ENCODE measurements around the gene PLCG2.
"Not testable (repeated sequence)": the region's sequence is repeated elsewhere in the genome, so short reads cannot be mapped to it uniquely, and the experiment has no call there.

The PLCG2 gene

DNA sequence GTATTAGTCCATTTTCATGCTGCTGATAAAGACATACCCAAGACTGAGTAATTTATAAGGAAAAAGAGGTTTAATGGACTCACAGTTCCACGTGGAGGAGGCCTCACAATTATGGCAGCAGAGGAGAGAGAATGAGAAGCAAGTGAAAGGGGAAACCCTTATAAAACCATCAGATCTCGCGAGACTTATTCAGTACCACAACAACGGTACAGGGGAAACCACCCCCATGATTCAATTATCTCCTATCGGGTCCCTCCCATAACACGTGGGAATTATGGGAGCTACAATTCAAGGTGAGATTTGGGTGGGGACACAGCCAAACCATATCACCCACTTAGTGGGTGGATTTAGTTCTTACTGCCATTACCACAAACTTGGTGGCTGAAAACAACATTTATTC lies 155.6 kb downstream of the PLCG2 start:
- DNase-seq (ENCODE audit: low read depth in 1 of 2, low spot score in 1 of 2), result not testable (repeated sequence)

DNA sequence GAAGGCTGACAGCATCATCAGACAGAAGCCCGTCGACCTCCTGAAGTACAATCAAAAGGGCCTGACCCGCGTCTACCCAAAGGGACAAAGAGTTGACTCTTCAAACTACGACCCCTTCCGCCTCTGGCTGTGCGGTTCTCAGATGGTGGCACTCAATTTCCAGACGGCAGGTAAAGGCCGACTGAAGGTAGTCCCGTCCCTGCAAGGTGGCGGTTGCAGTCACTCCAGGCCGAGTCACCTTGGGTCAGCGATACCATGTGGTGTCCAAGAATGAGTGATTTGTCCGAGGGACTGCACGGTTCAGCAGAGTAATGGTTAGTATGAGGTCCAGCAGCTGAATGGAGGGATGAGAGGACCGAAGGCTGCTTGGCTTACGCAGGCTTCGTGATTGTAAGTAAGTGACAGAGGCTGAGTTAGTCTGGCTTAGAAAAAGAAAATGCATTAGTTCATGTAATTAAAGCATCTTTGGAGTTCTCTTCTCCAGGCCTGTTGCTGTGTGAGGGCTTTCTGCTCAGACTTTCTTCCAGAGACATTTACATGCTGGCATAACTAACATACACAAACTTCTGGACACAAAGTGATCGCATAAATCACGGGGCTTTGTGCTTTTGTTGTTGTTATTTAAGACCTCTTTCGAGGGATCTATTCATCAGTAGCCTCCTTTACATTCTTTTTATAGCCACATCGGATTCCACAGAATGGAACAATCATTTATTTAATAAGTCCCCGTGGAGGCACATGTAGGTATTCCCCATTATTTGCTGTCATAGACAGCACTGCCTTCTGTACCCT lies 157.3 kb downstream of the PLCG2 start:
- DNase-seq (ENCODE audit: low read depth in 1 of 2, low spot score in 1 of 2), result no peak

DNA sequence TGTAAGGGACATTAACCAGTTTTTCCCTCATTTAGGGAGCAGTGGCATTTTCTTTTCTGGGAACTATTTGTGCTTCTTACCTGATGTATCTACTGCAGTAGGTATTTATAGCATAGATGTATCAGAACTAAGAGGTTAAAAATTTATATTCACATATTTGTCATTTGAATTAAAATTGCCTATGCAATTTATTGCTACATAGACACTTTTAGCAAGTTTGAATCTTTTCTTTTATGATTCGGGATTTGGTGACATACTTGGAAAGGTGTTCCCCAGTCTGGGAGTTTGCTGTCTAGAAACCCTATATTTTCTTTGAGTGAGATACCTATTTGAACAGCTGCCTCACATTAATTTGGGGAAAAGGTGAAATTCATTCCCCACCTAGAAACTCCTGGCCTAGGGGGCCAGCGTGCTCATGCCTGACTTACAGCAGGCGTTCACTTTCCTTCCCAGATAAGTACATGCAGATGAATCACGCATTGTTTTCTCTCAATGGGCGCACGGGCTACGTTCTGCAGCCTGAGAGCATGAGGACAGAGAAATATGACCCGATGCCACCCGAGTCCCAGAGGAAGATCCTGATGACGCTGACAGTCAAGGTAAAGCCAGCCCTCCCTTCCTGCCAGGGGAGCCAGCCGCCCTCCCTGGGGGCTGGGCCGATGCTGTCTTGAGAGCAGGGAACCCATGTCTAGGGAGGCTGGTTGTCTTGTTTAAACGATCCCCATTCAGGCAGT lies 158.4 kb downstream of the PLCG2 start:
- DNase-seq (ENCODE audit: low read depth in 1 of 2, low spot score in 1 of 2), result no peak

DNA sequence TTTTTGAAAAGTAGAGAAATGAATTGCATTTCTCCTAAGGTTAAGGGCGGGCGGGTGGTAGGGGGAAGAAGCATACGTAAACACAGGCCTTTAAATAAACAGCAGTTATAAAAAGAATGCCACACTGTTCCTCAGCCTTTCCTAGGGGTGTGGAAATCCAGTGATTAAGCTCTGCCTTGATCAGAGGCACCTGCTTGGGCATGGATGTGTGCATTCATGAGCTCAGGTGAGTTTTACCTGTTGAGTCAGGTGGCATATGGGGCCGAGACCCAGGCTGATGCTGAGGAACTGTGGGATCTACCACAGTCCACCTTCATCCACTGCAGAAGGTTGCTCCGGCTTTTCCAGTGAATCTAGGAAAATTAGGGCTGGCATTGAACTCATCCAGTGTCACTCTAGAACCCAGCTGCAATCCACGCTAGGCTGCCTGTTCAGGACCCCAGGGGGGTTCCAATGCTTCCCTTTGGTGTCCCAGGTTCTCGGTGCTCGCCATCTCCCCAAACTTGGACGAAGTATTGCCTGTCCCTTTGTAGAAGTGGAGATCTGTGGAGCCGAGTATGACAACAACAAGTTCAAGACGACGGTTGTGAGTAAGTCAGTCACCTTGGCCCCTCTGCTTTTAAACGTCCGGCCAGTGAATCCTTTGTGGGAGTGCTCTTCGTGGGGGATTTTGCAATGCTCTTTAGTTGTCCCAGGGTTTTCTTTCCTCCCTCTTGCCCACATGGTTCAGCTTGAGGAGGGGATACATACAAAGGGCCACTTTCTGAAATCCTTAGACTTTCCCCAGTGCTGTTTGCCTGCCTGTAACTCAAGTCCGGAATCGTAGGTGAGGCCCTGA lies 159.5 kb downstream of the PLCG2 start:
- DNase-seq (ENCODE audit: low read depth in 1 of 2, low spot score in 1 of 2), result no peak

DNA sequence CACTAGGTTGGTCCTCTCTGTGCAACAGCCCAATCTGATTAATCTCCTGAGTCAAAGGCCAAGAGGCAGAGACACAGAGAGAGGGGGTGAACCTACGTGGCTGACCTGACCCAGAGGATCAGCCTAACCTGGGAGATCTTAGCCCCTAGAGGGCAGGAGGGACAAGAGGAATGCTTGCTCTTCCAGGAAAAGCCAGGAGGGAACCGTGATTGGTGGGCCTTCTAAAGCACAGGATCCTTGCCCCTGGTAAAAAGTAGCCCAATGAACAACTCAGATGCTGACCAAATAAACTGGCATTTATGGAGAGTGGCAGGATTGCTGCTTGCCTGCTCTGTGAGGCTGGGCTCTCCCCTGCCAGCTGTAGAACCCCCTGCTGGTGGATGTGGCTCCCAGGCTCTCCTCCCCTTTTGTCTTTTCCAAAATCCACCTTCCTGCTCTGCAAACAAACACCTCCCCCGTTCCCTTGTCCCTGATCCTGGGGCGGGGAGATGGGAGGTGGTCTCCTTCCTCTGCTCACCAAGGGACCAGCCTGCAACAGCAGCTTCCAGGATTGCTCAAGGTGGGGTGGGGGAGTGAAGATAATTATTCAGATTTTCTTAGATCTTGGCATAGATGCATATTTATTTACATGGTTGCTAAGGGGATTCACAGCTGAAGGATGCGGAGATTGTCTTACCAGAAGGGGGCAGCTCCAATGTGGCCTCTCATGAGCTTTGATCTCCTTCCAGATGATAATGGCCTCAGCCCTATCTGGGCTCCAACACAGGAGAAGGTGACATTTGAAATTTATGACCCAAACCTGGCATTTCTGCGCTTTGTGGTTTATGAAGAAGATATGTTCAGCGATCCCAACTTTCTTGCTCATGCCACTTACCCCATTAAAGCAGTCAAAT lies 160.3 kb downstream of the PLCG2 start:
- DNase-seq (ENCODE audit: low read depth in 1 of 2, low spot score in 1 of 2), result no peak

DNA sequence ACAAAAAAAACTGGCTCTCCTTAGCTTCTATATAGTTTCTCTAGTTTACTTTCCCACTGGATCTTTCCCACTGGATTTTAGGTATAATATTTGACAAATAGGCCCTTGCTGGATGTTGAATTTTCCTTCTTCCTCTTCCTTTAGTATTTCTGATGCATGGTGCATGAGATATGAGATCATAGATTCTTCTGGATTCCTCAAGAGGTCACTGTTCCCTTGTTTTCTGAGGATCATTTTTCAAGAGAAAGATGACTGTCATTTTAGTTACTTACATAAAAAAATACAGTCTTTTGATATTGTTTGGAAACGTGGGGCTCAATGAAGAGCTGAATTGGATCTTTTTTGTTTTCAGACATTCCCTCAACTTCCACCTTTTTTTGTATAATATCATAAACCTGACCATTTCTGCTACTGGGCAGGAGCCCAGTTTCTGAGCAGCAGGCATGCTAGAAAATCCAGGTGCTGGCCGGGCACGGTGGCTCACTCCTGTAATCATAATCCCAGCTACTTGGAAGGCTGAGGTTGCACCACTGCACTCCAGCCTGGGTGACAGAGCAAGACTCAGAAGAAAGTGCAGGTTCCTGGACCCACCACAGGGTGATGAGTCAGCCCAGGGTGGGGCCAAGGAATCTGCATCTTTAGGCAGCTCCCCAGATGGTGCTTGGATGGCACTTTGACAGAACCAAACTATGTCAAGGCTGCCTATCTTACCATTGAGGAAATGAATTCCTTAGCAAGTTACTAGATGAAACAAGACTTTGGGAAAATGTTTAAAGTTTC lies 161.9 kb downstream of the PLCG2 start:
- no peak for DNase-seq (ENCODE audit: low read depth in 1 of 2, low spot score in 1 of 2)

DNA sequence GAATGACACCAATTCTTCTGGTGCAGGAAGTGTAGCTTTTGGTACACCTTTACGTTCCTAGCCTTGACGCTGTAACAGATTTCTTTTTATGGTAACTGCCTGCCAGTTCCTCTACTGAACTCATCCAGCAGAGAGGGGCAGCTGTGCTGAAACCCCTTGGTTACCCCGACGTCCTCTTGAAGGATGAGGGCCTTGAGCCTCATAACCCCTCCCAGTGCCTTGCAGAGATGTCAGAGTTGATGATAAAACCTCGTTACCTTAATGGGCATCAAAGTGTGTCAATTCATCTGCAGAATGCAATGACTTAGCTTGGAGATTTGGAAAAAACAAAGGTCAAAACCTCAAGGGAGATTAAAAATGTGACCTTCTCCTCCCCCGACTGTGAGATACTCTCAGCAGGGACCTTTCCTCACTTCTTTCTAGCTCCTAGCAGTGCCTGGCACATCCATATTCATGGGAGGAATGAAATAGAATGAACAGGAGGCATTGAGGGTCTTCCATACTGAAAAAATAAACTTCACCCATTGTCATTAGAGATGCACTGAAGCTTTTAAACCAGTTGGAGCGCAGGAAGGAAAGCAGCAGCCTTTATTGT lies 163.0 kb downstream of the PLCG2 start:
- DNase-seq (ENCODE audit: low read depth in 1 of 2, low spot score in 1 of 2), result no peak

DNA sequence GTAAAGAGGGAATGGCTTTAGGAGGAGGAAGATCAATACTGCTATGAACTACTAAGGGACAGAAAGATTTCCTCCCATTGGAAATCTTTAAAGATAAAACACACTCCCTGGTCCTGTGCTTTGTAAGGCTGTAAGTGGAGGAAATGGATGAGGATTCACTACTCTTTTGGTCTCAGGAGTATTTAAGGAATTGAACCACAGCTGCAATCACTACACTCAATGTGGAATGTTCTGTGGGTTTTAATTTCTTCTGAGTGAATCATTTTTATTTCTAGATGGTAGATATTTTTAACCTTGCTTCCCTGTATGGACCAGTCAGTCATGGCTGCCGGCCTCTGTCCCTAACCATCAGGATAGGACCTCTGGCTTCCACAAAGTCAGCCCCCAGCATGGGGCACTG lies 166.6 kb downstream of the PLCG2 start:
- no peak for DNase-seq (ENCODE audit: low read depth in 1 of 2, low spot score in 1 of 2)

DNA sequence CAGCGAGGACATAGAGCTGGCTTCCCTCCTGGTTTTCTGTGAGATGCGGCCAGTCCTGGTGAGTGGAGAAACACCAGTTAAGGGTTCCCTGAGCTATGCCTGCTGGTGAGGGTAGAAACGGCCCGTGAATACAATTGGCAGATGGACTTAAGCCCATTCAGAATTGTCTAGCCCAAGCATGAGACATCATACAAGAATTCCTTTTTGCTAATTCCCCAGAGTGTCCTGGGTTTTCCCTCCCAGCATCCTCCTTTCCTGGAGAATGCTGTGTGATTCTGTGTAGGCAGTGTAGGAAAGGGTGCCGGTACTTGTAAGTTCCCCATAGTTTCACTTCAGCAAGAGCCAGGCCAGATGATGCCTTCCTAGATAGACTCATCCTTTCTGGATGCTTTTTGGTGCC lies 167.1 kb downstream of the PLCG2 start:
- DNase-seq (ENCODE audit: low read depth in 1 of 2, low spot score in 1 of 2), result no peak

DNA sequence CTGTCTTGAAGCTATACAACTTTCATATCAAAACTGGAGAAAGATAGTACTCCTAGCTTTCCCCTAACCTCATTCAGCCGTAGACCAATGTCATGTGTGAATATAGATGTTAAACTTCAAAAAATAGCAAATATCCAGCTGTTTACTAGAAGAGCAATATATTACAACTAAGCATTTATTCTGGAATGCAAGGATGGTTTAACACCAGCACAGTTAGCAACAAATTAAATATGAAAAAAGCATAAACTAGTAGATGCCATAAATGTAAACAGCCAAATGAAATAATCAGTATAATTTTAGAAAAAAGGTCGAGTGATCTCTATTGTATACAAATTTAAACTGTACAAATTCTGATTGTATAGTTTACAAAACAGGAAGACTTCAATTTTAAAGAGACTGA lies 172.5 kb downstream of the PLCG2 start:
- DNase-seq (ENCODE audit: low read depth in 1 of 2, low spot score in 1 of 2), result no peak

DNA sequence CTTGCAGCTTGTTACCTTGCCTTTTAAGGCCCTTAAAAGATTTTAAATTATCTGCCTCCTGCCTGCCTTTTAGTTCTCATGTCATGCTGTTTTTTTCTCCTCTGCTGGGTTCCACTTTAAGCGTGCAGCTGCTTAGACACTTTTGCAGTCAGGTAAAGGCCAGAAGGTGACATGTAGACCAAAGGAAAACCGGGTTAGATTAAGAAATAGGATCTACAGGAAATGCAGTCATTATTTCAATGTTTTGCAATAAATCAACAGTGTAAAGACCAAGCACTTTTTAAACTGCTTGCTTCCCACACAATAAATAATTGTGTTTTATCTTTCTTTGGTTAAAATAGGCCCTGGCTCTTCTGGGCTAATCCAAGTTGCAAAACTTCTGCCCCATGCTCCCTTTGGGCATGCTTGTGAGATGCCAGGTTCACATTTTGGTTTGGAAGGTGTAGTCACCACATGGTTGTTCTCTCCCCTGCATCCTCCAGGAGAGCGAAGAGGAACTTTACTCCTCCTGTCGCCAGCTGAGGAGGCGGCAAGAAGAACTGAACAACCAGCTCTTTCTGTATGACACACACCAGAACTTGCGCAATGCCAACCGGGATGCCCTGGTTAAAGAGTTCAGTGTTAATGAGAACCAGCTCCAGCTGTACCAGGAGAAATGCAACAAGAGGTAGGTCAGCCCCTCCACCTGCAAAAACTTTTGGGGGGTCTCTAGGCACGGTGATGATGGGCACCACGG lies 177.3 kb downstream of the PLCG2 start:
- DNase-seq (ENCODE audit: low read depth in 1 of 2, low spot score in 1 of 2), result no peak

DNA sequence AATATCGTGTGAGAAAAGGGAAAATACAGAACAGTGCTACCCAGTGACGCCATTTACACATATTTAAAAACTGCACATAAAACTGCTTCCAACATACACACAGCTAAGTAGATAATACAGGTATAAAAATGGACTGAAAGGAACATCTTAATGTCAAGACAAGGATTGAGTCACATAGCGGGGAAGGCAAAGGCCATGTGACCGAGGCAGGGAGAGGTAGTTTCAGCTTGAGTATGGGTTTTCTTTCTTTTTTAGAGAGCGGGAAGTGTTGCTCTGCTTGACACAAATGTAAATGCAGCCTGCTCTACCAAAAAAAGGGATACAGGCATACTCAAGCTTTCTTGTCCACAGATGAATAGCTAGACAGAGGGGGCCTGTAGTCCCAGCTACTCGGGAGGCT lies 185.7 kb downstream of the PLCG2 start:
- DNase-seq (ENCODE audit: low read depth in 1 of 2, low spot score in 1 of 2), result no peak

DNA sequence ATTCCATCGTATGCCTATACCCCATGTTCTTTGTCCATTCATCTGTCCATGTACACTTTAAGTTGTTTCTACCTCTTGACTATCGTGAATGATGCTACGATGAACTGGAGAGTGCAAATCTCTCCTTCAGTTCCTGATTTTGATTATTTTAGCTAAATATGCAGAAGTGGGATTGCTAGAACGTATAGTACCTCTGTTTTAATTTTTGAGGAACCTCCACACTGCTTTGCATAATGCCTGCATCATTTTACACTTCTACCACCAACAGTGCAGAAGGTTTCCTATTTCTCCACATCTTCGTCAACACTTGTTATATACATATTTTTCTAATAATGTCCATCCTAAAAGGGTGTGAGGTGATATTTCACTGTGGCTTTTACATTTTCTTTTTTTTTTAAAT lies 188.3 kb downstream of the PLCG2 start:
- no peak for DNase-seq (ENCODE audit: low read depth in 1 of 2, low spot score in 1 of 2)

DNA sequence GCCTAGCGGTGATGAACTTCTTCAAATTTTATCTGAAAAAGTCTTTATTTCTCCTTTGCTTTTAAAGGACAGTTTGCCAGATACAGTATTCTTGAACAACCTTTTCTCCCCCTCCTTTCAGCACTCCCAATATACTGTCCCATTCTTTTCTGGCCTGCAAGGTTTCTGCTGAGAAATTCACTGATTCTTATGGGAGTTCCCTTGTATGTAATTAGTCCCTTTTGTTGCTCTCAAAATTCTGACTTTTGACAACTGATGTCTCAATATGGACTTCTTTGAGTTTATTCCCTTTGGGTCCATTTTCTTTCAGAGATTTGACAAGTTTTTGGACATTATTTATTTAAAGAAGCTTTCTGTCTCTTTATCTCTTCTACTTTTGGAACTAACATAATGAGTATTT lies 192.8 kb downstream of the PLCG2 start:
- no peak for DNase-seq (ENCODE audit: low read depth in 1 of 2, low spot score in 1 of 2)

DNA sequence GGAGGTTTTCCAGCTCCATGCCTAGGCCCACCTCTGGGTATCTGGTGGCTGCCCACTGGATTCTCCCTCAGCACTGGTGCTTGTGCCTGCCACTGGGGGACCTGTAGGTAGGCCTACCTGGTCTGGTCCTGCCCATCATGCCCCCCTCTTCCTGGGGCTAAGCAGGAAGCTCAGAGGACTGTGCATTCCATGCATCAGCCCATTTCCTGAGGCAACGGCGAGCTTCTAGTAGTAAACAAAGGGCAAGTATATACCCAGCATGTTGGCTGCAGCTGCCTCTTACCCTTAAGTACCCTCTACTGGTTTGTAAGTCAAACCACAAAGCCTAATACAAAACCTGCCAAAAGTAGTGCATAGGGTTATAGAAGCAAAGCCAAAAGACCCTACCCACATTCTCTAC lies 194.6 kb downstream of the PLCG2 start:
- DNase-seq (ENCODE audit: low read depth in 1 of 2, low spot score in 1 of 2), result no peak

DNA sequence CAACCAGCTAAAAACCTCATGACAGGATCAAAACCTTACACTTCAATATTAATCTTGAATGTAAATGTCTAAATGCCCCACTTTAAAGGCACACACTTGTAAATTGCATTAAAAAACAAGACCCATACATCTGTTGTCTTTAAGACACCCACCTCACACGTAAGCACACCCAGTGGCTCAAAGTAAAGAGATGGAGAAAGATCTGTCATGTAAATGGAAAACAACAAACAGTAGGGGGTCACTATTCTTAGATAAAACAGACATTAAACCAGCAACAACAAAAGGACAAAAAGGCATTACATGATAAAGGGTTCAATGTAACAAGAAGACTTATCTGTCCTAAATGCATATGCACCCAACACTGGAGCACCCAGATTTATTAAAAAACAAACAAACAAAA lies 196.5 kb downstream of the PLCG2 start:
- DNase-seq (ENCODE audit: low read depth in 1 of 2, low spot score in 1 of 2), result no peak

DNA sequence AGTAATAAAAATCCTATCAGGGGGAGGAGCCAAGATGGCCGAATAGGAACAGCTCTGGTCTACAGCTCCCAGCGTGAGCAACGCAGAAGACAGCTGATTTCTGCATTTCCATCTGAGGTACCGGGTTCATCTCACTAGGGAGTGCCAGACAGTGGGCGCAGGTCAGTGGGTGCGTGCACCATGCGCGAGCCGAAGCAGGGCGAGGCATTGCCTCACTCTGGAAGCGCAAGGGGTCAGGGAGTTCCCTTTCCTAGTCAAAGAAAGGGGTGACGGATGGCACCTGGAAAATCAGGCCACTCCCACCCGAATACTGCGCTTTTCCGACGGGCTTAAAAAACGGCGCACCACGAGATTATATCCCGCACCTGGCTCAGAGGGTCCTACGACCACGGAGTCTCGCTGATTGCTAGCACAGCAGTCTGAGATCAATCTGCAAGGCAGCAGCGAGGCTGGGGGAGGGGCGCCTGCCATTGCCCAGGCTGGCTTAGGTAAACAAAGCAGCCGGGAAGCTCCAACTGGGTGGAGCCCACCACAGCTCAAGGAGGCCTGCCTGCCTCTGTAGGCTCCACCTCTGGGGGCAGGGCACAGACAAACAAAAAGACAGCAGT lies 198.3 kb downstream of the PLCG2 start:
- DNase-seq (ENCODE audit: low read depth in 1 of 2, low spot score in 1 of 2), result not testable (repeated sequence)

DNA sequence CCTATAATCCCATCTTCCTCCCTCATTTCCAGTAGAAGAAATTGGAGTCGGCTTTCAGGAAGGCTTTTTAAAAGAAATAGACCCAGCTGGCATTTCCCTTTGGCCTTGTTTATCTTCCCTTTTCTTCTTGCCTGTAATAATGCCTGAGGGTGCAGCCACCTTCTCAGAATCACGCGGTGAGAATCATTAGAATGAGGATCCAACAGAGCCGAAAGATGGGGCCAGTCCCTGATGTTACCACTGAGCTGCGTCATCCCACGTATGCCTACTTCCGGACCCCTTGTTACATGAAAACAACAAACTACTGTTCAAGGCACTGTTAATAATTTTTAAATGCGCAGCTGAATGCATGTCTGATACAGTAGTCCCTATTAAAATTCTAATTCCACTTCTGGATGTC lies 208.0 kb downstream of the PLCG2 start:
- no peak for DNase-seq (ENCODE audit: low read depth in 1 of 2, low spot score in 1 of 2)

DNA sequence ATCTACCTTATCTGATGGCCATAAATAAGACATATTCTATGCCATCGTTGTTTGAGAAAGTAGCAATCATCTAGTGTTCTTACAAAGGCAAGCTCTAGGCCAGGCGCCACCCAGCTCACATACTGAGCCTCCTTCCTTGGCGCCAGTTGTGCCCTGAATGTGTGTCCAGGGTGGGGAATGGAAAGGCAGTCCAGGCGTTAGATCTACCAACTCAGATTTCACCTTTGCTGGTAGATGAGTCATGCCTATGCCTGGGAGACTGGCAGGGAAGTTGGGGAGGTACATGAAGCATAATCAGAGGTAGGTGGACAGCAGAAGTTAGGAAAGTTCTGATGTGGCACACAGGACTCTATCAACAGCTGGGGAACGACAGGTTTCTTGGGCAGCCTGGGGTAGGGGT lies 208.6 kb downstream of the PLCG2 start:
- DNase-seq (ENCODE audit: low read depth in 1 of 2, low spot score in 1 of 2), result no peak
